Hindlimb muscle (tissue), 1 donor: ENCODE results near the gene GPR146. TPM values are rescaled to one million over a fixed set of nuclear protein-coding genes. Genes with fewer than 3 reads are reported as not detected.
"Not testable (repeated sequence)": the region's sequence is repeated elsewhere in the genome, so short reads cannot be mapped to it uniquely, and the experiment has no call there.

Experiments
- DNase-seq: peaks from one replicate; pipeline ENCODE4 v3.0.0-alpha.2; 2013
- polyA plus RNA-seq: library from polyadenylated mRNA; unstranded; fragments of 120-200 nt; gene quantifications from one replicate; pipeline ENCODE4 v1.2.1, GENCODE V29; 2013; ENCODE audit not compliant: insufficient read length

Gene GPR146
- polyA plus RNA-seq, 1 donor: 6.2 TPM

GRCh38 chr7:1059200-1060091 lies 15.1 kb downstream of the GPR146 start:
- DNase-seq: no peak

GRCh38 chr7:1060315-1061072 lies 16.1 kb downstream of the GPR146 start:
- no peak for DNase-seq

- DNase-seq: no peak
Measured at GRCh38 chr7:1061180-1061579, 16.8 kb downstream of the GPR146 start.

DNA sequence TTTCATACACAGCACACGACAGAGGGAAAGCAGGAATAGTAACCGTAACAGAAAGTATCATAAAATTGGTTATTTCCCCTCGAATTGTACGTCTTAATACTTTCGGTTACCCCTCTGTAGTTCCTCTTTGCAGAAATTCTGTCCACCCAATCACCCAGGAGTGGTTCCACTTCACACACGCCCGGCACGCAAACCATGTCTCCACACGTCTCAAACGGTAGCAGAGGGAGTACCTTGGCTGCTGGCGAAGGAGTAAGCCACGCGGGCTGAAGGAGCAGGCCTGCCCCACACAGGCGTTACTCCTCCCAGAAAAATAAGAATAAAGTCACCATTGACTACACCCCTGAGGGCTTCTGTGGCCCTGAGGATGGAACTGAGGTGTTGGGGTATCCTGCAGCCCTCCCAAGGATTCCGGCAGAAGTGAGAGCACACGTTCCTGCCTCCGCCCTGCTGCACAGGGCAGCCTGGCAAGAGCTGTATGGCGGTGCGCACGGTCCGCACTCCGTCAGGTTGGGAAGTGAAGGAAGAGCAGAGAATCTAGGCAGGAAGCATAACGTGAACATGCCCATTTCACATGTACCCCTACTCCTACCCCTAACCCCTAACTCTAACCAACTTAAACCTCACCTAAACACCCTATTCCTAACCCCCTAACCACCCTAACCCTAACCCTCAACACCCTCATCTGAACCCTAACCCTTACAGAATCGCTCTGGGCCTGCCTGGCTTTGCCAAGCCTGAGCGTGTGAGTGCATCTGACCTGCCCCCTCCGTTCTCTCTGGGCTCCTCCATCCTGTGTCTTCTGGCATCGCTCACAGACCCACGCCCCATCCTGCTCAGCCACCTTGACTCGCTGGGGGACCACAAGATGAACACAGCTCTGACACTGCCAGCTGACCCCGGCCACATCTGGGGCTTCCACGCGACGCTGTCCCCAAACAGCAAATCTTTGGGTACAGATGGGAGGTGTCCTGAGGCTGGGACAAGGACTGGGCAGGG lies 18.2 kb downstream of the GPR146 start:
- no peak for DNase-seq

DNA sequence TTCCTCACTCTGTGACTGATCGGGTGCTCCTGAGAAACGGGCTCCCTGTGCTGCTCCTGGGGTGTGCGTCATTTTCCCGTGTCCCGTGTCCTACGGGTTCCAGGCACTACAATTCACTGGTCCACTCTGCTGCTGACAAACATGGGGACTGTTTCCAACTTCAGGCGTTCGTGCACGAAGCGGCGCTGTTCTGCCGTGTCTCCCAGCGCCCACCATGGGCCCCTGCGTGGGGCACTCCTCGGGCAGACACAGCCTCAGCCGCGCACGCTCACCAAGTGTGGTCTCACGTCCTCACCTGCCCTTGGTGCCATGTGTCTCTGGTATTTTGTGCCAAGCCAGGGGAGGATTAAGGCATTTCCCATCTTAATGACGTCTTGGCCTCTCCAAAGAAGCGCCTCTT lies 19.0 kb downstream of the GPR146 start:
- no peak for DNase-seq

DNA sequence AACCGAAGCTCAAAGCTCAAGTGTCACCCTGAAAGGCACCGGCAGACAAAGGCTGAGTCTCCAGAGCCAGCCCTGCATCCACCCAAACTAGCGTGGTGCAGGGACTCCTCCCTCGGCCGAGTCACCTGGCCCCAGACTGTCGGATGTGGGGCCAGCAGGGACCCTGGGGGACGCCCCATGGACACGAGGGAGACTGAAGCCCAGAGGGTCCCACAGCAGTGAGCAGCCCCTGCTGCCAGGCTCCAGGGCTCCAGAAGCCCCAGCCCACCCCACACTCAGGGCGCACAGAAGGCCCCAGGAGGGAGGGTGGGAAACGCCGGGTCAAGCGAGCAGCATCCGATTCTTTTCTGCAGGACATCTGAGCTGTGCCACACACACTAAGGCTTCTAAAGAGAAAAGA lies 20.2 kb downstream of the GPR146 start:
- DNase-seq: no peak

GRCh38 chr7:1065263-1065584 lies 20.9 kb downstream of the GPR146 start:
- DNase-seq: no peak

DNA sequence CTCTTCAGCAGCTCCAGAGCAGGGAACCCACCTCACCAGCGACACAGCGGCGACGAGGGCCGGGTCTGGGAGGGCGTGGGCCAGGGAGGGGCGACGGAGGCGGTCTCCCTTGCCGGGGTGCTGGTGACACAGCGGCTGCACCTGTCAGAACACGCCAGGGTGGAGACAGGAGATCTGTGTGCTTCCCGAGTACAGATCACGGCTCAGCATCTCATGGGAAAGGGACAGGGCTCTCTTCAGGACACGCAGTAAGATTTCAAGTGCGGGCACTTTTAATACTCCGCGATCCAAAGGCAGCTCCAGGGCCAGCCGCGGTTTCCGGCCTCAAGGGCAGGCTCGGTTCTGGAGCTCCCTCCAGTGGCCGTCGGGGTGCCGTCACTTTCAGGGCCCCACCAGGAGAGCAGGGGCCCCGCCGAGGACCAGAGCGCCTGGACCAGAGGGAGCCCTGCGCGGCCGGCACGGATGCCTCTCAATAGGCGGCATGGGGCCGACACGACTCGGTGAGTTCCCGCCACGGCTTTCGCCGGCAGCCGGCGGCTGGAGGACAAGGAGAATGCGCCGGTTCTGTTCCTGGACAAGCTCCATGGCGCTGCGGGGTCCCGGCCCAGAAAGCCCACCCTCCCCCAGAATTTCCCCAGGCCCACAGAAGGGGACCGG lies 21.4 kb downstream of the GPR146 start:
- DNase-seq: peak; percentile 78

DNA sequence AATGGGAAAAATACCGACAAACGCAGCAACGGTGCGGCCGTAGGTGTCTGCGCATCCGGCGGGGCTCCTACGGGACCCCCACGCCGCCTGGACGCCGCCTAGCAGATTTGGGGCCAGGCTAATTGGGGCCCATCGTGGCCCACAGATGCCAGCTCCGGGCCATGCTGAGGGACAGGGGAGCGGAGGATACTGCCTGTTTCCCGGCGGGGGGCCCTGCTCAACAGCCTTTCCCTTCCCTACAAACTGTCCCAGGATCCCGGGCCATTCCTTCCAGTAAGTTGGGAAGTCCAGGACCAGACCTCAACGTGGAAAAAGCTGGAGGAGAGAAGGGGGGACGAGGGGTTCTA lies 21.9 kb downstream of the GPR146 start:
- no peak for DNase-seq

DNA sequence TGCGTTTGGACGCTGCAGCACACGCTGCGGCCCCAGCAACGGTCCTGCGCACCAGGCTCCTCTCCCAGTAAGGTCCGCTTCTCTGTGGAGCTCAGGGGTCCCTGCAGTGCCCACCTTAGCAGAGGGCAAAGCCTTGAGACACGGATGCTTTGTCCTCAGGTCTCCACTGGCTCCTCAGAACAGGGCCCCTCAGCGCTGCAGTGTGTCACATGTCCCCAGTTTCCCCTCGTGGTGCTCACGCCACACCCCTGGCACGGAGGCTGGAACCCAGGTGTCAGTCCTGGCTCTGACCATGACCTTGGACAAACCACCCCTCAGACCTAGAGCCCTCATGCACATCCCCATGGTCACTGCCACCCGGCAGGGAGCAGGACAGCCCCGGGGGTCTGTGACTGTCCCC lies 23.7 kb downstream of the GPR146 start:
- no peak for DNase-seq

DNA sequence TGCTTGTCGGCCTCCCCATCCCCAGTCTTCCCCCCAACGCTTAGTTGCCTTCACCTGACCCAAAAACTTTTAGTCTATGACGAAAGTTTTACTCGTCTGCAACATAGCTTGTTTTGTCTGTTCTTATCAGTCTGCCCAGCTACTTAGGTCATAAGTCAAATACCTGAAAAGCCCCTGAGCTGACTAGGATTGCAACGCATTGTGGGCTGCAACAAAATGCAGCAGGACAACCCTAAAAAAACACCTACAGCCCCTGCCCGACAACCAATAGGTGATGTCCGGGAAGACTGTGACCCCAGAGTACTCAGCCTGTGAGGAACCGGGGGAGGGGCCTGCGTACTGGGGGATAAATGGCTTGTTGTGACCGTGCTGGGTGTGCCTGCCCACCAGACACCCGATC lies 24.3 kb downstream of the GPR146 start:
- DNase-seq: no peak

GRCh38 chr7:1070544-1071011 lies 26.2 kb downstream of the GPR146 start:
- DNase-seq: no peak

- no peak for DNase-seq
Measured at GRCh38 chr7:1071731-1072254, 27.4 kb downstream of the GPR146 start.

GRCh38 chr7:1073142-1073977 lies 29.0 kb downstream of the GPR146 start:
- DNase-seq: no peak

DNA sequence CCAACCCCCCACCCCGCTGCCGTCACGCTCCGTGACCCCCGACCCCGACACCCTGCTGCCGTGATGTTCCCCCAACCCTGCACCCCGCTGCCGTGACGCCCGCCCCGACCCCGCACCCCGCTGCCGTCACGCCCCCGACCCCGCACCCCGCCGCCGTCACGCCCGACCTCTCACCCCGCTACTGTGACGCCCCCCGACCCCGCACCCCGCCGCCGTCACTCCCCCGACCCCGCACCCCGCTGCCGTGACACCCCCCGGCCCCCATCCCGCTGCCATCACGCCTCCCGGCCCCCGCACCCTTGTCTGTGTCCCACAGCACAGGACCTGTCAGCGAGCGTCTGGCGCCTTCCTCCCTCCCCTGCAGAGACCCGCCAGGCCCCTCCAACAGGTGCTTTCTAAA lies 29.7 kb downstream of the GPR146 start:
- DNase-seq: not testable (repeated sequence)

GRCh38 chr7:1074593-1075431 lies 30.5 kb downstream of the GPR146 start:
- DNase-seq: no peak

GRCh38 chr7:1076184-1077072 lies 32.1 kb downstream of the GPR146 start:
- no peak for DNase-seq

DNA sequence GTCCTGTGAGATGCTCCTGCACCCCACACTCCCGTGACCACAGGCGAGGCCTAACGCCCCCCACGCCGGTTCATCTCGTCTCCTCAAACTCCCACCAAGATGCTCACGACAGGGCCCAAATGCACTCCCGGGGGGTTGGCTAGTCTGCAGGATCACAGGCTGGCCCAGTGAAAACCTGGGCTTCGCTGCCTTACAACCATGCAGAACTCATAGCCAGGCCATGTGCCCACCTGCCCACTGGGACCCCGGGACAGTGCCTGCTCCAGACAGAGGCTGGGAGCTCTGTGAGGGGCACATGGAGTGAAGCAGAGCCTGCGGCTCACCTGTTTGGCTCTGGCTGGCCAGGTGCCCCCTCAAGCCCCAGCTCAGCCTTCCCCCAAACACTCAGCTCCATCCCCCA lies 34.2 kb downstream of the GPR146 start:
- no peak for DNase-seq

DNA sequence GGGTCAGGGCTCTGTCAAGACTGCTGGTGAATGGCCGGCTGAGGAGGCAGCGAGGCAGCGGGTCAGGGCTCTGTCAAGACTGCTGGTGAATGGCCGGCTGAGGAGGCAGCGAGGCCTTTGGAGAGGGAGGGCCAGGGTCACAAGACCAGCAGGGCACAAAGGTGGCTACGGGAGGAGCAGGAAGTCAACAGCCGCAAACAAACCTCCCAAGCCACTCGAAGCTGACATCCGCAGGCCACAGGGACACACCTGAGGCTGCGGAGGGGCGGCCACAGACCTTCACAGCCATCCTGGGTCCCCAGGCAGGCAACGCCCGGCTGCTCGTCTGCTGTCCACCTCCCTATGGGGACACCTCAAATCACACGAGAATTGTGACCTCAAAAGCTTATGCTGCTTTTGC lies 34.6 kb downstream of the GPR146 start:
- DNase-seq: no peak
